ENCODE data around the gene RFX3.

Gene RFX3

DNA sequence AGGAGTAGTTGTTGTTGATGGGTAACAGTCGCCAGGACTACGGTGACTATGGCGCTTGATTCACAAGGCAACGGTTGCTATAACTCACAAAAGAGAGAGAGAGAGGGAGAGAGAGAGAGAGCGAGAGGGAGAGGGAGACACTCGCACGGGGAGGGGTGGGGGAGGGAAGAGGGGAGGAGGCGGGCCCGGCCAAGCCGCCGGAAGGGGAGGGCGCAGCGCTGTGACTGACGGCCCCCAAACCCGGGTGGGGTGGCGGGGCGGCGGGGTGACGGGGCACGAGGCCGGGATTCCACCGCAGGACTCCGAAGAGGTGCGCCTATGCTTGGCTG lies at the start of gene RFX3:
RFX3 (minus strand) TSS at position 166 of the 329 bp plus-strand sequence. CDS start 130,413 bp downstream, outside the sequence.
- H3K4me3 ChIP-seq (ENCODE audit: low read depth, low read length), result peak within 1 kb of the TSS; percentile 96
- DNase-seq (ENCODE audit: low read depth), result peak; percentile 89
- TF ChIP-seq, protein P1, sequence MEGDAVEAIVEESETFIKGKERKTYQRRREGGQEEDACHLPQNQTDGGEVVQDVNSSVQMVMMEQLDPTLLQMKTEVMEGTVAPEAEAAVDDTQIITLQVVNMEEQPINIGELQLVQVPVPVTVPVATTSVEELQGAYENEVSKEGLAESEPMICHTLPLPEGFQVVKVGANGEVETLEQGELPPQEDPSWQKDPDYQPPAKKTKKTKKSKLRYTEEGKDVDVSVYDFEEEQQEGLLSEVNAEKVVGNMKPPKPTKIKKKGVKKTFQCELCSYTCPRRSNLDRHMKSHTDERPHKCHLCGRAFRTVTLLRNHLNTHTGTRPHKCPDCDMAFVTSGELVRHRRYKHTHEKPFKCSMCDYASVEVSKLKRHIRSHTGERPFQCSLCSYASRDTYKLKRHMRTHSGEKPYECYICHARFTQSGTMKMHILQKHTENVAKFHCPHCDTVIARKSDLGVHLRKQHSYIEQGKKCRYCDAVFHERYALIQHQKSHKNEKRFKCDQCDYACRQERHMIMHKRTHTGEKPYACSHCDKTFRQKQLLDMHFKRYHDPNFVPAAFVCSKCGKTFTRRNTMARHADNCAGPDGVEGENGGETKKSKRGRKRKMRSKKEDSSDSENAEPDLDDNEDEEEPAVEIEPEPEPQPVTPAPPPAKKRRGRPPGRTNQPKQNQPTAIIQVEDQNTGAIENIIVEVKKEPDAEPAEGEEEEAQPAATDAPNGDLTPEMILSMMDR (IDR thresholded peaks at IDR 0.05; ENCODE audit: low read depth, low read length, missing control alignments), result no peak

DNA sequence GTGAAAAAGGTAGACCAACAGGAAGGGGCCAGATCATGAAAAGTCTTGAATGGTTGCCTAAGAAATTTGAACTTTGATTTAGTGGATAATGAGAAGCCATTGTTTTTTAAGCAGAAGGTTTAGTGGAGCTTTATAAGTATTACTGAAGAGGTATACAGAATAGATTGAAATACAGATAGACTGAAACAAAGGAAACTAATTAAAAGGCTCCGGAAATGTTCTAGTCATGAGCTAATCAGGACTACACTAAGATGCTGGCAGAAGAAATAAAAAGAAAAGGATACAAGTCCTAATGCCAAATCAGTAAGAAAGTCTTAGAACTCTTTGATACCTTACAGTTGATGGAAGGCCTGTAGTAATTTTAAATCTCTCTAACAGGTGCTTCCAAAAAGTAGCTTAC lies 45.7 kb upstream of the RFX3 start:
- H3K4me3 ChIP-seq (ENCODE audit: low read depth, low read length), result no peak overlapping the region
- TF ChIP-seq, protein P1 (IDR thresholded peaks at IDR 0.05; ENCODE audit: low read depth, low read length, missing control alignments), result no peak
- no peak for DNase-seq (ENCODE audit: low read depth)

- no peak for DNase-seq (ENCODE audit: low read depth)
- H3K4me3 ChIP-seq (ENCODE audit: low read depth, low read length), result no peak overlapping the region
- TF ChIP-seq, protein P1 (IDR thresholded peaks at IDR 0.05; ENCODE audit: low read depth, low read length, missing control alignments), result no peak
These were observed 43.7 kb upstream of the RFX3 start for GRCh38 chr9:3569529-3569928.

GRCh38 chr9:3567988-3568387 lies 42.2 kb upstream of the RFX3 start:
- DNase-seq (ENCODE audit: low read depth), result no peak

DNA sequence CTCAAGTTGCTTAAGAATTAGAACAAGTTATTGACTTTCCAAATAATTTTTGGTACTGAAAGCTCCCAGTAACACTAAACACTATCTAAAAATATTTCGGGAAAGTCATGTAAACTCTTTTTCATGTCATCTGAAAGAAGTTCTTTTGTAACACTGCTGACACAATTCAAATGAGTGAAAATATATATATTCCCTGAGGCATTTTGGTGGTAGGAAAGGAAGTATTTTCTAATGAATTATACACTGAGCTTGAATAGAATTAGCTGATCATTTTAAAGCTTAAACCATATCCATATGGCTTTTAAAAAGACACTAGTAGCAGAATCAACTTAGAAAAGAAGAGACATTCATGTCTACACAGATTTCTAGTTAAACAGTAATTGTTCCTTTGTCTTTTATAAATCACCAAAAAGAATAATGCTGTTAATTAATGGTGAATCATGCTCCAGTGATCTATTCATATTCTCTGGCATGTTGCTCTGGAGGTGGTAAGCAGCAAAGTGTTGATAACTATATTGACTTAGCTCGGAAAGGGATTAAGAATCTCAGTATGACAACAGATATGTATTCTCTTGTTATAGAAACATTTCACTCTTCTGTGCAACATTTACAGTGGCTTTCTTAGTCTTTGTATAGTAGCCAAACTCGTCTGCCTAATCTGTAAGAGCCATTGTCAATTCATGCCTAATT lies 27.4 kb upstream of the RFX3 start:
- DNase-seq (ENCODE audit: low read depth), result no peak
- TF ChIP-seq, protein P1 (IDR thresholded peaks at IDR 0.05; ENCODE audit: low read depth, low read length, missing control alignments), result no peak
- H3K4me3 ChIP-seq (ENCODE audit: low read depth, low read length), result no peak overlapping the region

More at GRCh38 chr9:3567988-3568387, 42.2 kb upstream of the RFX3 start:
- TF ChIP-seq, protein P1 (IDR thresholded peaks at IDR 0.05; ENCODE audit: low read depth, low read length, missing control alignments), result no peak
- no peak overlapping the region for H3K4me3 ChIP-seq (ENCODE audit: low read depth, low read length)

- no peak for DNase-seq (ENCODE audit: low read depth)
- TF ChIP-seq, protein P1 (IDR thresholded peaks at IDR 0.05; ENCODE audit: low read depth, low read length, missing control alignments), result no peak
- no peak overlapping the region for H3K4me3 ChIP-seq (ENCODE audit: low read depth, low read length)
These were observed 23.4 kb upstream of the RFX3 start for GRCh38 chr9:3549225-3549624.

DNA sequence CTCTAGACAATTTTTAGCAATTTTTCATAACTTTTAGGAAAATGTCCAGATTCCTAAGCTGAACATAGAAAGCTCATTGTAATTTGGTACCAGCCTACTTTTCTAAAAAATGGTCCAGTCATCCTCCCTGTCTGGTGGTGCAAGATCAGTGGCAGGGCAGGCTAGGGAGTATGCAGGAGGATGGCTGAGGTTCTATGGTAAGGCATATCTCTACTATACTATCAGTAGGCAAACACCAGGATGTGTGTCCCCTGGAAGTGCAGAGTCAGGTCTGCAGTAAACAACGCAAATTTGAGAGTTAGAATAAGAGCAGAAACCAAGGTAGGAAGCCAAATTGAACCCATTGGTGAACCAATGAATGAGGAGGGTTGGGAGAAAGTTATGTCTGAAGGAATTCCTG lies 22.8 kb upstream of the RFX3 start:
- TF ChIP-seq, protein P1 (IDR thresholded peaks at IDR 0.05; ENCODE audit: low read depth, low read length, missing control alignments), result no peak
- H3K4me3 ChIP-seq (ENCODE audit: low read depth, low read length), result no peak overlapping the region
- no peak for DNase-seq (ENCODE audit: low read depth)
